GM12878 (cell line): ENCODE data around the gene CEP57. TPM values are rescaled to one million over a fixed set of nuclear protein-coding genes. Genes with fewer than 3 reads are reported as not detected.

Experiments
- ATAC-seq: fragments of 200-7000 bp; cut with Tn5 transposase; 3 replicates; pipeline ENCODE4 v1.9.1; 2020; ENCODE audit warnings: mild to moderate bottlenecking, moderate library complexity
- BruUV-seq: library from RNA; stranded (reverse); fragments of 400-500 nt; replicated peaks from 2 replicates; lab custom pipeline; 2021; lab: Mats Ljungman, UMichigan
- CTCF ChIA-PET: fragments of 300-600 bp; sonication (Branson Sonifier 250); formaldehyde crosslinking; extraction: SDS; loops from one replicate; lab custom pipeline; 2021; ENCODE audit warnings: inconsistent platforms; lab: Yijun Ruan, JAX
- POLR2A ChIA-PET: fragments of 350-600 bp; formaldehyde crosslinking; extraction: SDS; loops from one replicate; lab custom pipeline; 2021; ENCODE audit warnings: inconsistent platforms; lab: Charles Lee
- RAD21 ChIA-PET: fragments of 300-600 bp; sonication (Branson Sonifier 250); formaldehyde crosslinking; loops from one replicate; lab custom pipeline; 2023; ENCODE audit warnings: antibody characterized with exemption; ENCODE audit not compliant: unreplicated experiment; lab: Charles Lee
- SMC1A ChIA-PET: fragments of 300-600 bp; sonication (Branson Sonifier 250); formaldehyde crosslinking; loops from one replicate; lab custom pipeline; 2023; ENCODE audit not compliant: unreplicated experiment, uncharacterized antibody; lab: Charles Lee
- DNase-seq: peaks from one replicate; pipeline ENCODE4 v3.0.0-alpha.2; 2011; ENCODE audit warnings: low read depth, low spot score
- FAIRE-seq: peaks from 3 replicates; lab custom pipeline; 2011; peaks lifted over from hg19 to GRCh38; lab: Jason Lieb, UNC
- H2AFZ ChIP-seq: 2 replicates; pipeline ENCODE4 v1.6.0; 2011; ENCODE audit warnings: low read depth, low read length, control low read depth; ENCODE audit not compliant: control insufficient read depth
- H3K27ac ChIP-seq: 2 replicates; pipeline ENCODE4 v1.5.1; 2011; ENCODE audit warnings: control low read depth; ENCODE audit not compliant: control insufficient read depth, insufficient read depth
- H3K27me3 ChIP-seq, 2 experiments: replicated peaks in 1 of 2; 2 replicates each; pipeline versions ENCODE4 v1.6.0 to v1.6.1; 2011; ENCODE audit warnings: low read length in 1 of 2; ENCODE audit not compliant: control insufficient read depth in 2 of 2, insufficient read depth in 2 of 2
- H3K36me3 ChIP-seq, 2 experiments: 2 replicates each; pipeline ENCODE4 v1.5.1; 2011; ENCODE audit warnings: low read length in 1 of 2; ENCODE audit not compliant: control insufficient read depth in 2 of 2, insufficient read depth in 2 of 2
- H3K4me1 ChIP-seq: 2 replicates; pipeline ENCODE4 v1.6.1; 2011; ENCODE audit warnings: mild to moderate bottlenecking, low read length, moderate library complexity, mixed read lengths; ENCODE audit not compliant: control insufficient read depth, insufficient read depth
- H3K4me2 ChIP-seq: 2 replicates; pipeline ENCODE4 v1.6.0; 2011; ENCODE audit warnings: control low read depth; ENCODE audit not compliant: control insufficient read depth, insufficient read depth
- H3K4me3 ChIP-seq: fragments of 200-600 bp; sonication (generic); 2 replicates; pipeline ENCODE4 v1.5.1; 2016
- H3K79me2 ChIP-seq: 2 replicates; pipeline ENCODE4 v1.6.0; 2011; ENCODE audit warnings: low read length; ENCODE audit not compliant: control insufficient read depth, insufficient read depth
- H3K9ac ChIP-seq: 2 replicates; pipeline ENCODE4 v1.8.0; 2011; ENCODE audit warnings: low read length, control low read depth, mixed read lengths; ENCODE audit not compliant: control insufficient read depth, insufficient read depth
- H3K9me3 ChIP-seq: replicated peaks from 3 replicates; pipeline ENCODE4 v1.5.1; 2011; ENCODE audit warnings: mild to moderate bottlenecking, low read length; ENCODE audit not compliant: control insufficient read depth, insufficient read depth
- H4K20me1 ChIP-seq: 2 replicates; pipeline ENCODE4 v1.6.0; 2011; ENCODE audit not compliant: control insufficient read depth, insufficient read depth
- CREM ChIP-seq: IDR thresholded peaks from 2 replicates; pipeline ENCODE4 v1.6.1; 2014; ENCODE audit warnings: antibody characterized with exemption, low read depth
- EGR1 ChIP-seq, 2 experiments: IDR thresholded peaks; 1 replicate in 1 of 2; 2 replicates in 1 of 2; pipeline ENCODE4 v1.6.1; 2011 to 2012; ENCODE audit warnings: low read depth in 2 of 2, low read length in 2 of 2, borderline replicate concordance in 1 of 2, mild to moderate bottlenecking in 1 of 2, moderate library complexity in 1 of 2
- GATAD2B ChIP-seq: fragments of 450-650 bp; conservative IDR thresholded peaks from 2 replicates; pipeline ENCODE4 v1.6.1; 2017; ENCODE audit warnings: low read depth, mild to moderate bottlenecking, moderate library complexity
- HDAC6 ChIP-seq: fragments of 200-600 bp; sonication (generic); IDR thresholded peaks from one replicate; pipeline ENCODE4 v1.8.0; 2017; ENCODE audit warnings: antibody characterized with exemption; ENCODE audit not compliant: unreplicated experiment
- NFYB ChIP-seq: IDR thresholded peaks from 2 replicates; pipeline ENCODE4 v1.6.1; 2011; ENCODE audit warnings: low read depth, mild to moderate bottlenecking, low read length, improper control_type of control experiment, moderate library complexity; ENCODE audit not compliant: insufficient read depth
- RUNX3 ChIP-seq: IDR thresholded peaks from 2 replicates; pipeline ENCODE4 v1.6.1; 2012; ENCODE audit warnings: low read length, inconsistent platforms
- SMAD1 ChIP-seq: fragments of 450-650 bp; IDR thresholded peaks from 2 replicates; pipeline ENCODE4 v1.6.1; 2018; ENCODE audit warnings: mild to moderate bottlenecking, low read depth; ENCODE audit not compliant: partially characterized antibody
- TCF3 ChIP-seq: IDR thresholded peaks from 2 replicates; pipeline ENCODE4 v1.6.1; 2012; ENCODE audit warnings: low read depth, mild to moderate bottlenecking, low read length, borderline replicate concordance; ENCODE audit not compliant: insufficient read depth
- ZNF274 ChIP-seq: IDR thresholded peaks from one replicate; pipeline ENCODE4 v1.8.0; 2011; ENCODE audit not compliant: insufficient read length, insufficient read depth
- WGBS: methylation state at CpG from one replicate; pipeline ENCODE4 v1.1.6; 2016; ENCODE audit warnings: low lambda C conversion rate; ENCODE audit not compliant: insufficient replicate concordance, insufficient coverage; ENCODE audit errors: missing lambda C conversion rate; 5-methylcytosine and 5-hydroxymethylcytosine counted together
- in situ Hi-C: fragments of 300-500 bp; cut with MboI; formaldehyde crosslinking; loops from 9 replicates; pipeline ENCODE4 v1.14.3; 2018; ENCODE audit warnings: mixed read lengths
- intact Hi-C: fragments of 100-400 bp; cut with micrococcal nuclease; formaldehyde crosslinking; loops from one replicate; pipeline ENCODE4 v1.14.2; 2022; ENCODE audit not compliant: unreplicated experiment
- polyA plus RNA-seq, 11 experiments: library from polyadenylated mRNA; depleted of rRNA in 4 of 11; unstranded in 6 of 11; stranded (reverse) in 5 of 11; fragments of >200 nt; fragmentation: Nextera tagmentation in 4 of 11; fragmentation: Illumina TruSeq in 1 of 11; extraction: Ambion mirVana in 4 of 11; extraction: Trizol in 1 of 11; gene quantifications; 1 replicate in 1 of 11; 2 replicates in 10 of 11; pipeline versions ENCODE4 v1.2.1 to v1.2.3, GENCODE V29; 2011 to 2016; ENCODE audit warnings: inconsistent platforms in 2 of 11, missing spikeins in 2 of 11, low read depth in 1 of 11
- total RNA-seq, 4 experiments: library from RNA; depleted of rRNA in 3 of 4; stranded (reverse); fragments of >200 nt in 3 of 4; fragmentation: Illumina TruSeq in 1 of 4; extraction: Trizol in 1 of 4; gene quantifications; 2 replicates each; pipeline versions ENCODE4 v1.2.1 to v1.2.3, GENCODE V29; 2013 to 2021
- TF ChIP-seq, protein P1 (sequence below): fragments of 450-650 bp; IDR thresholded peaks from 2 replicates; pipeline ENCODE4 v1.6.1; 2016; ENCODE audit warnings: mild to moderate bottlenecking, moderate library complexity, borderline replicate concordance
- TF ChIP-seq, protein P2 (sequence below), 3 experiments: IDR thresholded peaks in 2 of 3; conservative IDR thresholded peaks in 1 of 3; 2 replicates each; pipeline ENCODE4 v1.5.1; 2011; ENCODE audit warnings: low read depth in 3 of 3, low read length in 3 of 3, mild to moderate bottlenecking in 3 of 3, control low read depth in 2 of 3, moderate library complexity in 2 of 3, inconsistent platforms in 1 of 3, mixed read lengths in 1 of 3; ENCODE audit not compliant: control insufficient read depth in 2 of 3, insufficient read depth in 1 of 3; ENCODE audit errors: extremely low read depth in 1 of 3
- TF ChIP-seq, protein P3 (sequence below): fragments of 450-650 bp; IDR thresholded peaks from 2 replicates; pipeline ENCODE4 v1.6.1; 2016; ENCODE audit warnings: mild to moderate bottlenecking

CEP57 gene
- total and polyA plus RNA-seq, 10 of the 15 experiments (the other 5 are each of a cell fraction or from before 2014, with no cell fraction given) = 19.4 to 85.4 (median 56.8) TPM

DNA sequence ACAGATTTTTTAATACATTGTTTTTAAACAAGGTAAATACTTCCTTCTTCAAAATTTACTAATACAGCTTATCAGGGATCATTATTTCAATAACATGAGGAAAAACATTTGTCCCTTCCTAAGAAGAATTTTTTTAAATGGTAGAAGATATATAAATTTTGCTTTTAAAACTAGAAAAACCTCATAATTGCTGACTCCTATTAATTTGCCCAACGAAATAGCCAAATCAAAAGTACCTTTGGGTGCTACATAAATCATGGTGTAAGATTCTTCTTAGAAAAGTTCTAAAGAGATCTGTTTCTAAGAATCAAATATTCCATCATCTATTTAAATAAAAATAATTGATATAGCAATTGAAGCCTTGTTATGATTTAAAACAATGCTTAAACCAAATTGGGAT lies 54.9 kb downstream of the CEP57 start:
- ChIA-PET CTCF (interaction anchor here (1.1 to 1.8 kb wide), 3 partner anchors 9 to 549 kb away, joined by 4 to 9 read pairs (median 7); no protein-coding TSS in a partner anchor), RAD21 (interaction anchor here (0.7 to 1.3 kb wide), 5 partner anchors 9 to 581 kb away, joined by 3 to 5 read pairs (median 3); partner anchors contain the start of gene MAML2), SMC1A (interaction anchor here (0.6 to 1.7 kb wide), 8 partner anchors 8 to 613 kb away, joined by 3 to 6 read pairs (median 3); partner anchors contain the start of gene MAML2), POLR2A (interaction anchor here (0.7 kb wide), 1 partner anchor 157 kb away, joined by 9 read pairs; no protein-coding TSS in a partner anchor)
- no peaks in the 10 kb centered on the region for H4K20me1 ChIP-seq
- no peak overlapping the region for H3K9ac ChIP-seq
- FAIRE-seq (no peak), DNase-seq (no peak), ATAC-seq (no peak)
- no peaks in the 10 kb centered on the region for H3K9me3 ChIP-seq
- H3K4me3 ChIP-seq = no peak overlapping the region
- no peak overlapping the region for H2AFZ ChIP-seq
- no peaks in the 10 kb centered on the region for H3K4me1 ChIP-seq
- no peak overlapping the region for H3K4me2 ChIP-seq
- no peak overlapping the region for H3K27ac ChIP-seq
- peaks cover 1 to 13% of the 10 kb centered on the region in 2 experiments; a peak in 2 of 4 replicates for H3K36me3 ChIP-seq
- in situ Hi-C loops = no loop called here
- no peaks in the 10 kb centered on the region for H3K27me3 ChIP-seq
- intact Hi-C loops = no loop called here
- no peaks in the 10 kb centered on the region for H3K79me2 ChIP-seq
- WGBS = 100% methylated on average over 1 of the region's 1 CpG
- BruUV-seq = no TSS peak
- TF ChIP-seq CREM (no peak), RUNX3 (no peak), NFYB (no peak), ZNF274 (no peak), TCF3 (no peak), HDAC6 (no peak), EGR1 (IDR thresholded peaks at IDR 0.05; ENCODE audit: borderline replicate concordance in 1 of 2, low read depth in 2 of 2, low read length in 2 of 2) (no peak), SMAD1 (no peak), GATAD2B (no peak)
- TF ChIP-seq, protein P1, sequence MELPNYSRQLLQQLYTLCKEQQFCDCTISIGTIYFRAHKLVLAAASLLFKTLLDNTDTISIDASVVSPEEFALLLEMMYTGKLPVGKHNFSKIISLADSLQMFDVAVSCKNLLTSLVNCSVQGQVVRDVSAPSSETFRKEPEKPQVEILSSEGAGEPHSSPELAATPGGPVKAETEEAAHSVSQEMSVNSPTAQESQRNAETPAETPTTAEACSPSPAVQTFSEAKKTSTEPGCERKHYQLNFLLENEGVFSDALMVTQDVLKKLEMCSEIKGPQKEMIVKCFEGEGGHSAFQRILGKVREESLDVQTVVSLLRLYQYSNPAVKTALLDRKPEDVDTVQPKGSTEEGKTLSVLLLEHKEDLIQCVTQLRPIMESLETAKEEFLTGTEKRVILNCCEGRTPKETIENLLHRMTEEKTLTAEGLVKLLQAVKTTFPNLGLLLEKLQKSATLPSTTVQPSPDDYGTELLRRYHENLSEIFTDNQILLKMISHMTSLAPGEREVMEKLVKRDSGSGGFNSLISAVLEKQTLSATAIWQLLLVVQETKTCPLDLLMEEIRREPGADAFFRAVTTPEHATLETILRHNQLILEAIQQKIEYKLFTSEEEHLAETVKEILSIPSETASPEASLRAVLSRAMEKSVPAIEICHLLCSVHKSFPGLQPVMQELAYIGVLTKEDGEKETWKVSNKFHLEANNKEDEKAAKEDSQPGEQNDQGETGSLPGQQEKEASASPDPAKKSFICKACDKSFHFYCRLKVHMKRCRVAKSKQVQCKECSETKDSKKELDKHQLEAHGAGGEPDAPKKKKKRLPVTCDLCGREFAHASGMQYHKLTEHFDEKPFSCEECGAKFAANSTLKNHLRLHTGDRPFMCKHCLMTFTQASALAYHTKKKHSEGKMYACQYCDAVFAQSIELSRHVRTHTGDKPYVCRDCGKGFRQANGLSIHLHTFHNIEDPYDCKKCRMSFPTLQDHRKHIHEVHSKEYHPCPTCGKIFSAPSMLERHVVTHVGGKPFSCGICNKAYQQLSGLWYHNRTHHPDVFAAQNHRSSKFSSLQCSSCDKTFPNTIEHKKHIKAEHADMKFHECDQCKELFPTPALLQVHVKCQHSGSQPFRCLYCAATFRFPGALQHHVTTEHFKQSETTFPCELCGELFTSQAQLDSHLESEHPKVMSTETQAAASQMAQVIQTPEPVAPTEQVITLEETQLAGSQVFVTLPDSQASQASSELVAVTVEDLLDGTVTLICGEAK = no peak
- TF ChIP-seq, protein P2, sequence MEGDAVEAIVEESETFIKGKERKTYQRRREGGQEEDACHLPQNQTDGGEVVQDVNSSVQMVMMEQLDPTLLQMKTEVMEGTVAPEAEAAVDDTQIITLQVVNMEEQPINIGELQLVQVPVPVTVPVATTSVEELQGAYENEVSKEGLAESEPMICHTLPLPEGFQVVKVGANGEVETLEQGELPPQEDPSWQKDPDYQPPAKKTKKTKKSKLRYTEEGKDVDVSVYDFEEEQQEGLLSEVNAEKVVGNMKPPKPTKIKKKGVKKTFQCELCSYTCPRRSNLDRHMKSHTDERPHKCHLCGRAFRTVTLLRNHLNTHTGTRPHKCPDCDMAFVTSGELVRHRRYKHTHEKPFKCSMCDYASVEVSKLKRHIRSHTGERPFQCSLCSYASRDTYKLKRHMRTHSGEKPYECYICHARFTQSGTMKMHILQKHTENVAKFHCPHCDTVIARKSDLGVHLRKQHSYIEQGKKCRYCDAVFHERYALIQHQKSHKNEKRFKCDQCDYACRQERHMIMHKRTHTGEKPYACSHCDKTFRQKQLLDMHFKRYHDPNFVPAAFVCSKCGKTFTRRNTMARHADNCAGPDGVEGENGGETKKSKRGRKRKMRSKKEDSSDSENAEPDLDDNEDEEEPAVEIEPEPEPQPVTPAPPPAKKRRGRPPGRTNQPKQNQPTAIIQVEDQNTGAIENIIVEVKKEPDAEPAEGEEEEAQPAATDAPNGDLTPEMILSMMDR (IDR thresholded peaks at IDR 0.05 in 2 of 3, conservative IDR thresholded peaks at IDR 0.05 in 1 of 3; ENCODE audit: control insufficient read depth in 2 of 3, extremely low read depth in 1 of 3, insufficient read depth in 1 of 3, low read depth in 3 of 3, low read length in 3 of 3) = no peak
- TF ChIP-seq, protein P3, sequence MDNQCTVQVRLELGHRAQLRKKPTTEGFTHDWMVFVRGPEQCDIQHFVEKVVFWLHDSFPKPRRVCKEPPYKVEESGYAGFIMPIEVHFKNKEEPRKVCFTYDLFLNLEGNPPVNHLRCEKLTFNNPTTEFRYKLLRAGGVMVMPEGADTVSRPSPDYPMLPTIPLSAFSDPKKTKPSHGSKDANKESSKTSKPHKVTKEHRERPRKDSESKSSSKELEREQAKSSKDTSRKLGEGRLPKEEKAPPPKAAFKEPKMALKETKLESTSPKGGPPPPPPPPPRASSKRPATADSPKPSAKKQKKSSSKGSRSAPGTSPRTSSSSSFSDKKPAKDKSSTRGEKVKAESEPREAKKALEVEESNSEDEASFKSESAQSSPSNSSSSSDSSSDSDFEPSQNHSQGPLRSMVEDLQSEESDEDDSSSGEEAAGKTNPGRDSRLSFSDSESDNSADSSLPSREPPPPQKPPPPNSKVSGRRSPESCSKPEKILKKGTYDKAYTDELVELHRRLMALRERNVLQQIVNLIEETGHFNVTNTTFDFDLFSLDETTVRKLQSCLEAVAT = no peak
